KBM-7 (cell line): ENCODE measurements around the gene ZNF385C.

Experiments used
- DNase-seq: peaks from one replicate; pipeline ENCODE4 v3.0.0-alpha.2; 2015
- in situ Hi-C: fragments of 300-500 bp; cut with MboI; formaldehyde crosslinking; loops from 2 replicates; pipeline ENCODE4 v1.14.3; 2020; ENCODE audit warnings: low sequenced_read_pairs, low pct_unique_long_range_greater_than_20kb, mixed read lengths

Gene ZNF385C

DNA sequence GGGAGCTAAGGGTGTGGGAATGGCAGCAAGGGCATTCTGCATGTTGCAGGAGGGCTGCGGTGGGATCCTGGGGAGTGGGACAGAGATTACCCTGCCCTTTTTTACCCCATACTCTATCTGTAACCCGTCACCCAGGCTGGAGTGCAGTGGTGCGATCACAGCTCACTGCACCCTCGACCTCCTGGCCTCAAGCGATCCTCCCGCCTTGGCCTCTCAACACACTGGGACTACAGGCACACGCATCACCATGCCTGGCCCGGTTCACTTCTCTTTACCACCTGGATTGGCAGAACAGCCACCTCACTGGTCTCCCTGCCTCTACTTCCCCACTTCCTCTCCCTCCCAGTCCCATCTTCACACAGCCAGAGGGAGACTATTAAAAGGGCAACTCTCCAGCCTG, 9.5 kb downstream of the ZNF385C start:
- DNase-seq: no peak
- in situ Hi-C loops: no loop called here

DNA sequence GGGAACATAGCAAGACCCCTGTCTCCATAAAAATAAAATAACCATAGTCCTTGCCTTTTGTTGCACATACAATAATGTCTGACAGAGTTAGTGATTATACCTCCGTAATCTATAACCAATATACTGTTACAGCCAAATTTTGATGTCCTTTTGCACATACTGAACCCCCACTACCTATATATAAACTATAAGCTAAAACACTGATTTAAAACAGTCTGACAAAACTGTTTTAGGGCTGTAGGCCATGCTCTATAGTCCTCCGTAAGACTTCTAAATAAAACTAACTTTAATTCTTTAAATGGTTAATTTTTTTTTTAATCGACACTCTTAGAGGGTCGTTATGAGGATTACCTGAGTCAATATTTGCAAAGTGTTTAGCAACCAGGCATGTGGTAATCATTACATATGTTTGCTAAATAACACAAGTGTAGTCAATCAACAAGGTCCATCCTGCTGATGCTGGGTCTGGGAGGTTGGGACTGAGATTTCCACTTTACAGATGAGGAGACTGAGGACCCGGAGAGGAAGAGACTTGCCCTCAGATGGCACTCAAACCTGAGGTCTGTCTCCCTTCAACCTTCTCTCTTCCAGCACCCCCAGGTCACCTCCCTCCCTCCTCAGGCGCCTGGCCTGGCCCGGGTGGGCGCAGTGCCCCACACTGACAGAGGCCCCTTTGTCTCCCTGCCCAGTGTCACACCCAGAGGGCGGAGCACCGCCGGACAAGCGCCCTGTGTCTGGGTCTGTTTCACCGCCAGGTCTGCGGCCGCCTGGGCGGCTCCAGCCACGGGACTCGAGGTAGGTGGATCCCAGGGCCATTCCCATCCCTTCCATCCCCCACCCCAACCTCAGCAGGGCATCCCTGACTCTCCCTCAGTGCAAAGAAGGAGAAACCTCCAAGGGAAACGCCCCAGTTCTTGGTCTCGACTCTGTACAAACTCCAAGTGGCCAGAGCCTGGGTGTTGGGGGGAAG, 10.3 kb downstream of the ZNF385C start:
- no peak for DNase-seq
- in situ Hi-C loops: no loop called here

- in situ Hi-C loops: no loop called here
- no peak for DNase-seq
These were observed 11.1 kb downstream of the ZNF385C start for GRCh38 chr17:42087042-42087701.

- no peak for DNase-seq
- in situ Hi-C loops: no loop called here
These were observed 16.6 kb downstream of the ZNF385C start for GRCh38 chr17:42081516-42082129.

- in situ Hi-C loops: no loop called here
- DNase-seq: no peak
These were observed 18.7 kb downstream of the ZNF385C start for GRCh38 chr17:42079541-42079940.

- peak; percentile 60 for DNase-seq
- in situ Hi-C loops: no loop called here
These were observed 19.8 kb downstream of the ZNF385C start for GRCh38 chr17:42078396-42079043.

DNA sequence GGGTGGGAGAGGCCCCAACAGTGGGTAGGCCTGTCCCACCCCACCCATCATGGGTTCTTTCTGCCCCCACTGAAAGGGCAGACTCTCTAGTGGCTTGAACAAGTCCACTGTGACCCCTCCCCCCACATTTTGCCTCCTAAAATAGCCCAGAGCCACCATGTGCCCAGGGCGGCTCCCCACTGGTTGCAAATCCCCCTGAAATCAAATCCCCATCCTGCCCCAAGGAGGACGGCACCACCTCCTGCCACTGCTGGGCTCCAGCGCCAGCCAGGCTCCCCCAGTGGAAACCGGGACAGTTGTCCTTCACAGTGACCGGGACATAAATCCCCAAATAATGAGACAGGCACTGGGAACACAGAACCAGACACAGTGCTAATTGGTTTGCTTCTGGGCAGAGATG, 20.5 kb downstream of the ZNF385C start:
- DNase-seq: no peak
- in situ Hi-C loops: no loop called here

- in situ Hi-C loops: no loop called here
- DNase-seq: no peak
These were observed 21.3 kb downstream of the ZNF385C start for GRCh38 chr17:42076797-42077559.

DNA sequence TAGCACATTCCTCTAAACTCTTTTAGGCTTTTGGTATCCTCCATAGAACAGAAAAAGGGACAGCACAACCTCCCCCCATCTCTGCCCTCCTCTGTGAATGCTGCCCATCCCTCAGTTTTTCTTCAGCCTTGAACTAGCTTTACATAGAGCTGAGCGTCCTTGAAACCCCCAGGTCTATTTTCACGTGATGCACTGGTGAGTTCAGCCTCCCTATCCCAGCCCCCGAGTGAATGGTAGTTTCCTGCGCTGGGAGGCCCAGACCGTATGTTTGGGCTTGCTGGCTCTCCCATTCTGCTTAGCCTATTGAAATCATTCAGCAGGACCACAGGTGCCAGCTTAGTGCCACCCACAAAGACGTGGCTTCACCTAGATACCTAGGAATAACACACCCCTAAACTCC, 22.5 kb downstream of the ZNF385C start:
- in situ Hi-C loops: no loop called here

DNA sequence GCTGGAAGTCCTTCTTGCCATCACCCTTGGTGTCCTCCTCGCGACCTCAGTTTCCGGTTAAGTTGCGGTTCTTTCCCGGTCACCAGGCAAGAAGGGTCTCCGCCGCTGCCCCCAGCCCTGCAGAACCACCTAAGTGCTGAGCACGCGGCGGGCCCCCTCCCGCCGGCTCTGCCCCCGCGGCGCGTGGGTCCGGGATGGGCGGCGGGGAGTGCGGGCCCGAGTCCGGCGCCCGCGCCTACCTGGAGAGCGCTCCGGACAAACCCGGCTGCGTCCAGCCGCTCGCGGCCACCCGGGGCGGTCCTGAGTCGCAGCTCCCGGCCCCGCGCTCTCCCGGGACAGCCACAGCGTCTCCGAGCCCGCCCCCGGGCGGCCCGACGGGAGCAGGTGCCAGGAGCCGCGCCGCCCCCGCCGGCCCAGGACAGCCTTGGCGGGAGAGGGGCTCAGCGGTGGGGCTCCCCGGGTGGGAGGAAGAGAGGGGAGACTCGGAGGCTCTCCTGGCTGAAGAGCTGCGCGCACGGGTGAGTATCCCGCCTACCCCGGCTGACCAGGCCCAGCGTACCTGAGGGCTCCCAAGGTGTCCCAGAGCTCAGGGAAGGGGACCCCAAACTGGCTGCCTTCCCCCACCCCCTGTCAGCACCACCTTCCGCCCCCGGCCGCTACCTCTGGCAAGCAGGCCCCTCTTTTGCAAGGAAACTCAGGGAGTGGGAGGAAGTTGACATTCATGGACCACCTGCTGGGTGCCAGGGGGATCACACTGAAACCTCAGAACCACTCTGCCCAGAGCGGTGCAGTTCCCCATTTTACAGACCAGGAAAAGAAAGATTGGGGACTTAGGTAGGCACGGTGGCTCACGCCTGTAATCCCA, 25.7 kb downstream of the ZNF385C start:
- peak; percentile 76 for DNase-seq
- in situ Hi-C loops: no loop called here

More for the DNA sequence above, 22.5 kb downstream of the ZNF385C start:
- no peak for DNase-seq

DNA sequence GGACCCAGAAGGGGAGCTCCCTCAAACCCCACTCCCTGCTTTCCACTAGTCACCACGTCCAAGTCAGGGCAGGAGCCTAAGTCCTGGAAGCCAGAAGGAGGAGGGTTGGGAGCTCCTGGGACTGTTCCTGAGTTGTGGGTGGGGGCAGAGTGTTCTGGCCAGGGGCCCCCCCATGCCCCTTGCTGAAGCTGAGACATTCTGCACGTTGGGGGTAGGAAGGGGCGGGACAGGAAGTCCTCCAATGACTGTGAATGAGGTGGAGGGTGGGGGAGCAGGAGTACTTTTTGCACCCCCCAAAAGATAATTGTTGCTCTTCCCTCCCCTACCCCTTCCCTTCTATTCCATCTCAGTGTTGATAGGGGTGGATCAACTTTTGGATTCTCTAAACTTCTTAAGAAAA, 26.5 kb downstream of the ZNF385C start:
- in situ Hi-C loops: no loop called here
- peak; percentile 50 for DNase-seq

DNA sequence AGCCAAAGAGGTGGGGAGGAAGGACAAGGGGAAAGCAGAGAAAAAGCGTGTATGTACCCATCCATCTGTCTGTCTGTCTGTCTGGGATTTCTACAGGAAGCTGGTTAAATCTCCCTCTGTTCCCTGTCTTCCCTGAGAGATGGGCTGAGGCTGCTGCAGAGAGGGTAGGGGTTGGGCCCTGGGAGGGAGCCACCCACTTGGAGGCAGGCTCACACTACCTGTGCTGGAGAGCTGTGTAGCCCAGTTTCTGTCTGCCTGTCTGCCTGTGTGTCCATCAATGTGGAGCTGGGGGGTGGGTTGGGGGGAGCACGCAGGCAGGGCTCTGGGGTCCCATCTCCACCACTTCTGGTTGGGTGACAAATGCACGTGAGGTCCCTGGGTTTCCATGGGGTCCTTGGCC, 29.3 kb downstream of the ZNF385C start:
- in situ Hi-C loops: no loop called here
- DNase-seq: no peak

GRCh38 chr17:42067371-42068091, 30.7 kb downstream of the ZNF385C start:
- in situ Hi-C loops: no loop called here
- DNase-seq: peak; percentile 82

- DNase-seq: no peak
- in situ Hi-C loops: no loop called here
These were observed 33.1 kb downstream of the ZNF385C start for GRCh38 chr17:42065201-42065600.

DNA sequence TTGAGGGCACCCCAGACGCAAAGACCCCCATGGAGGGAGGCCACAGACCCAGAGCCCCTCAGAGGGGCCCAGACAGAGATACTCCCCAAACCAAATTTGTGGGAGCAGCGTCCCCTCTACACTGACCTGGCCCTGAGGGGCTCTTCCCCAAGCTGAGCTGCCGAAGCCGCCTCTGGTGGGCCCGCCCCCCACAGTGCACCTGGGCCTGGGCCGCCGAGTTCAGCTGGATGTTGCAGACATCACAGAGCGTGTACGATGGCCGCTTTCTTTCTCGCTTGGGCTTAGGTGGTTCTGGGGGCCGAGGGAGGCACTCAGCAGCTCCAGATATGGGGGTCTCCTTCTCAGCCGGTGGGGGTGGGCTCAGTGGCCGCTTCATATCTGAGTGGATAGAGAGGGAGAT, 35.6 kb downstream of the ZNF385C start:
- in situ Hi-C loops: no loop called here
- DNase-seq: no peak

DNA sequence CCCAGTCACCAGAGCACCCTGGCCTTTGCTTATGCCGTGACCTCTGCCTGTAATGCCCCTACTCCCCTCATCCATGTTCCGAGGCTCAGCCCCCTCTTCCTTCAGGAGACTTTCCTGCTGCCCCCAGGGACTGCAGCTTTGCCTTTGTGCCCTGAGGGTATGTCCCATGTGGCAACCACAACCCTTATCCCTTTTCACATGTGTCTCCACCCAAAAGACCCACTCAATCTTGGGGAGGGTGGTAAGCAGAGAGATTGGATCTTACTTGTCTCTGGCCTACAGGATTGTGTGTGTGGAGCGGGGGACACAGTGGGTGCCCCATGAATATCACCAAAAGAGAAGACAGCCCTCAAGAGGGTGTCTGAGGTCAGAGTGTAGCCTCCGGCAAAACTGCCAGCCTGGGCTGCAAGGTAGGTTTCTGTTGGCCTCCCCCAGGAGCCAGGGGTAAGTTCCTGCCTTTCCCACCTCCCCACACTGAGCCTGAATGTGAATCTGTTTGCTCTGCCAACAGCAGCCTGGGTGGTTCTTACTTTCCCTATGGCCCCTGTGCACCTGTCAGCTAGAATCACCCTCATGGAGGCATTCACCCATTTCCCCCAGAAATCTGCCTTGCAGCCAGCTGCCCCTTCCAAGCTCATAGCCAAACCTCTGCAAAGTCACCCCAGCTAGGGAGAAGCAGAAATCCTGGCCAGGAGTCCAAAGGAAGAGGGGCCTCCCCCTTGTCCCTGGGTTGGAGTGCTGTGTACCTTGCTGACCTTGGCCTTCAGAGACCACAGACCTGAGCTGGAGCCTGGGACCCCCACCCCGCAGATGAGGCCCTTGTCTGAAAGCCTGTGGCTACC, 36.4 kb downstream of the ZNF385C start:
- in situ Hi-C loops: no loop called here

GRCh38 chr17:42060231-42060630, 38.0 kb downstream of the ZNF385C start:
- in situ Hi-C loops: no loop called here

More for the DNA sequence above, 36.4 kb downstream of the ZNF385C start:
- DNase-seq: no peak

More at GRCh38 chr17:42060231-42060630, 38.0 kb downstream of the ZNF385C start:
- no peak for DNase-seq
